HPDE6-E6E7 (cell line): ENCODE measurements around the gene CYB561.

ENCODE experiments used
- DNase-seq: peaks from one replicate; pipeline ENCODE4 v3.0.0; 2011; ENCODE audit warnings: missing footprints; ENCODE audit errors: extremely low spot score

CYB561 gene

GRCh38 chr17:63434951-63435571, 11.0 kb downstream of the CYB561 start:
- DNase-seq, result peak; percentile 64

GRCh38 chr17:63433746-63434591, 12.1 kb downstream of the CYB561 start:
- no peak for DNase-seq

GRCh38 chr17:63431939-63432804, 13.9 kb downstream of the CYB561 start:
- no peak for DNase-seq

GRCh38 chr17:63431618-63431938, 14.5 kb downstream of the CYB561 start:
- no peak for DNase-seq

GRCh38 chr17:63430223-63430622, 15.9 kb downstream of the CYB561 start:
- no peak for DNase-seq

GRCh38 chr17:63429766-63430165, 16.3 kb downstream of the CYB561 start:
- no peak for DNase-seq

- DNase-seq, result no peak
Measured at GRCh38 chr17:63426917-63427308, 19.2 kb downstream of the CYB561 start.

- no peak for DNase-seq
Measured at GRCh38 chr17:63426041-63426916, 19.8 kb downstream of the CYB561 start.

- DNase-seq, result peak; percentile 58
Measured at GRCh38 chr17:63425483-63425882, 20.6 kb downstream of the CYB561 start.

GRCh38 chr17:63423963-63424362, 22.1 kb downstream of the CYB561 start:
- DNase-seq, result no peak

GRCh38 chr17:63423251-63423950, 22.7 kb downstream of the CYB561 start:
- no peak for DNase-seq

GRCh38 chr17:63421681-63422645, 24.1 kb downstream of the CYB561 start:
- DNase-seq, result no peak

GRCh38 chr17:63420868-63421680, 25.0 kb downstream of the CYB561 start:
- DNase-seq, result no peak

GRCh38 chr17:63419949-63420867, 25.9 kb downstream of the CYB561 start:
- no peak for DNase-seq

GRCh38 chr17:63419398-63419797, 26.7 kb downstream of the CYB561 start:
- DNase-seq, result no peak

GRCh38 chr17:63418540-63418939, 27.6 kb downstream of the CYB561 start:
- DNase-seq, result no peak

- no peak for DNase-seq
Measured at GRCh38 chr17:63414222-63414621, 31.9 kb downstream of the CYB561 start.

- no peak for DNase-seq
Measured at GRCh38 chr17:63413128-63413527, 33.0 kb downstream of the CYB561 start.
